HL-60 (cell line): Measurements from ENCODE around the gene DNAJC27.

Experiments
- DNase-seq, 2 experiments: peaks; one replicate each; pipeline ENCODE4 v3.0.0-alpha.2; 2010 to 2020; ENCODE audit warnings: low read depth in 1 of 2, low spot score in 1 of 2
- H3K27ac ChIP-seq: fragments of 250-450 bp; sonication (Bioruptor Pico); replicated peaks from 2 replicates; pipeline ENCODE4 v1.5.1; 2020; ENCODE audit warnings: mild to moderate bottlenecking, moderate library complexity
- H3K27me3 ChIP-seq: fragments of 250-450 bp; sonication (Bioruptor Pico); 2 replicates; pipeline ENCODE4 v1.5.1; 2021; ENCODE audit warnings: mild to moderate bottlenecking, moderate library complexity; ENCODE audit not compliant: insufficient read depth, poor library complexity, severe bottlenecking
- H3K4me3 ChIP-seq: replicated peaks from 2 replicates; pipeline ENCODE4 v1.5.1; 2011; ENCODE audit warnings: mild to moderate bottlenecking, control low read depth, low read length; ENCODE audit not compliant: insufficient read depth
- GABPA ChIP-seq: IDR thresholded peaks from 2 replicates; pipeline ENCODE4 v1.6.1; 2012; ENCODE audit warnings: low read depth
- POLR2AphosphoS5 ChIP-seq: IDR thresholded peaks from 2 replicates; pipeline ENCODE4 v1.6.1; 2012; ENCODE audit warnings: low read depth
- REST ChIP-seq: IDR thresholded peaks from 2 replicates; pipeline ENCODE4 v1.6.1; 2012; ENCODE audit warnings: low read depth; ENCODE audit not compliant: insufficient replicate concordance
- SPI1 ChIP-seq: IDR thresholded peaks from 2 replicates; pipeline ENCODE4 v1.6.1; 2012; ENCODE audit warnings: low read depth, mild to moderate bottlenecking, borderline replicate concordance
- TF ChIP-seq, protein P1 (sequence below): IDR thresholded peaks from one replicate; pipeline ENCODE4 v1.5.1; 2011; ENCODE audit warnings: low read length, control low read depth, inconsistent platforms; ENCODE audit not compliant: insufficient read depth

DNAJC27 gene

GRCh38 chr2:24955232-24955631 lies 16.5 kb downstream of the DNAJC27 start:
- no peaks in the 10 kb centered on the region for H3K27me3 ChIP-seq
- H3K4me3 ChIP-seq: no peak overlapping the region
- no peak for DNase-seq
- no peak overlapping the region for H3K27ac ChIP-seq
- TF ChIP-seq POLR2AphosphoS5 (no peak), GABPA (no peak), SPI1 (no peak), REST (no peak)
- TF ChIP-seq, protein P1, sequence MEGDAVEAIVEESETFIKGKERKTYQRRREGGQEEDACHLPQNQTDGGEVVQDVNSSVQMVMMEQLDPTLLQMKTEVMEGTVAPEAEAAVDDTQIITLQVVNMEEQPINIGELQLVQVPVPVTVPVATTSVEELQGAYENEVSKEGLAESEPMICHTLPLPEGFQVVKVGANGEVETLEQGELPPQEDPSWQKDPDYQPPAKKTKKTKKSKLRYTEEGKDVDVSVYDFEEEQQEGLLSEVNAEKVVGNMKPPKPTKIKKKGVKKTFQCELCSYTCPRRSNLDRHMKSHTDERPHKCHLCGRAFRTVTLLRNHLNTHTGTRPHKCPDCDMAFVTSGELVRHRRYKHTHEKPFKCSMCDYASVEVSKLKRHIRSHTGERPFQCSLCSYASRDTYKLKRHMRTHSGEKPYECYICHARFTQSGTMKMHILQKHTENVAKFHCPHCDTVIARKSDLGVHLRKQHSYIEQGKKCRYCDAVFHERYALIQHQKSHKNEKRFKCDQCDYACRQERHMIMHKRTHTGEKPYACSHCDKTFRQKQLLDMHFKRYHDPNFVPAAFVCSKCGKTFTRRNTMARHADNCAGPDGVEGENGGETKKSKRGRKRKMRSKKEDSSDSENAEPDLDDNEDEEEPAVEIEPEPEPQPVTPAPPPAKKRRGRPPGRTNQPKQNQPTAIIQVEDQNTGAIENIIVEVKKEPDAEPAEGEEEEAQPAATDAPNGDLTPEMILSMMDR: no peak

- no peaks in the 10 kb centered on the region for H3K27me3 ChIP-seq
- H3K4me3 ChIP-seq: no peak overlapping the region
- TF ChIP-seq GABPA (no peak), POLR2AphosphoS5 (no peak), SPI1 (no peak), REST (no peak)
- TF ChIP-seq, protein P1: no peak
- no peak overlapping the region for H3K27ac ChIP-seq
- no peak for DNase-seq
Observed at GRCh38 chr2:24950102-24950501, 21.7 kb downstream of the DNAJC27 start.

DNA sequence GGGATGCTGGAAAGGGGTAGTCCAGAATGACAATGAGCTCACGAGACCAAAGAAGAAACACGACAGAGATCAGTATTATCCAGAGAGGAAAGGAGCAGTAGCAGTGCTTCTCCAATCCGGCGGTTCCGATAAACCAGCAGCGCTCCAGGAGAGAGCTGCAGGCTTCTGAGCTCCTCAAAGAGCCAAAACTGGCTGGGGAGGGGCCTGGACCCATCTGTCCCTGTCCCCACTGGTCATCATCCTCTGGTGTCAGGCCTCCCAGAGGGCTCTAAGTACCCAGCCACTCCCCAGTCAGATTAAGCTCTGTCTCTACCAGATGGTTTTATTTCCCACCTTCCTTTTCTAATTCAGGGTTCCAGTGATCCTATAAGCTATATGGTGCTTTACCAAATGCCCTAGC lies 23.2 kb downstream of the DNAJC27 start:
- DNase-seq: no peak
- TF ChIP-seq, protein P1: no peak
- no peak for TF ChIP-seq REST
- TF ChIP-seq SPI1: no peak
- TF ChIP-seq POLR2AphosphoS5: no peak
- no peak for TF ChIP-seq GABPA
- H3K27ac ChIP-seq: no peak overlapping the region

More for the DNA sequence above, 23.2 kb downstream of the DNAJC27 start:
- H3K27me3 ChIP-seq: no peaks in the 10 kb centered on the region
- H3K4me3 ChIP-seq: no peak overlapping the region
